CD4-positive, alpha-beta T cell treated with Interleukin-6 at 100 ng/mL for 8 hours (primary cell): ENCODE data around the gene MMUT.
"Not testable (repeated sequence)": the region's sequence is repeated elsewhere in the genome, so short reads cannot be mapped to it uniquely, and the experiment has no call there.

Source experiments
- DNase-seq: peaks from one replicate; pipeline ENCODE4 v3.0.0-alpha.2; 2020; ENCODE audit warnings: mixed read lengths, low spot score

Gene MMUT

DNA sequence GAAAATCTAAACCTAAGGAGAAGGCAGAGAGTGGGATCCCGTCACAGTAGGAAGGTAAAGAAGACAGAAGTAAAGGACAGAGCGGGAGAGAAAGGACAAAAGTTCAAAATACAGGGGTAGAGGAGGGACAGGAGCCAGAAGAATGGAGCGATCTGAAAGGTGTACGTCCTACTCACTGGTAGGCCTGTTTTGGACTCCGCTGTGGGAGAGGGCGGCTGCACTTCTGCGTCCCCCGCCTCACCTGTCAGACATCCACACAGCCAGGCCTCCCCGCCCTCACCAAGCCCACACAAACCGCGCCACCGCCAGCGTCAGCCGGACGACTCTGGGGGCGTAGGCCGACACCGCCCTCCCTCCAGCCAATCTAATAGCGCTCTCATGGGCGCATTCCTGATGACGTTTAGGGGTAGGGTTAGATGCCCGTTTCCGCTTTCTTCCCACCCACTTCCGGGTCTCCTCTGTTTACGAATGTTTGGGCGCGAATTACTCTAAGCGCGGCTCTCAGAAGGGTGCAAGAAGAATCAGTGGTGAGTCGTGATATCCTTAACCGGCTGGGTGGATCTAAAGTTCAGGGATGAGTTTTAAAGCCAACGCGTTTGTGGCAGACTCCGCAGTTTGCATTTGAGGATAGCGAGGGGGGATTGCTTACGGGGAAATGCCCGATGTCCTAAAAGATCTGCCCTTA lies at the start of gene MMUT, which contains the start of gene CENPQ:
Gene MMUT, minus strand, starts transcription at position 327 of the 685 bp plus-strand sequence. CDS start 3,787 bp downstream, outside the sequence.
Gene CENPQ, plus strand, starts transcription at position 444 of the 685 bp plus-strand sequence. CDS start 6,807 bp downstream, outside the sequence.
- DNase-seq: peak; percentile 90

- DNase-seq: no peak
Observed at GRCh38 chr6:49509342-49509741, 46.3 kb upstream of the MMUT start.

- no peak for DNase-seq
Observed at GRCh38 chr6:49506569-49507111, 43.6 kb upstream of the MMUT start.

- no peak for DNase-seq
Observed at GRCh38 chr6:49504666-49505065, 41.6 kb upstream of the MMUT start.

DNA sequence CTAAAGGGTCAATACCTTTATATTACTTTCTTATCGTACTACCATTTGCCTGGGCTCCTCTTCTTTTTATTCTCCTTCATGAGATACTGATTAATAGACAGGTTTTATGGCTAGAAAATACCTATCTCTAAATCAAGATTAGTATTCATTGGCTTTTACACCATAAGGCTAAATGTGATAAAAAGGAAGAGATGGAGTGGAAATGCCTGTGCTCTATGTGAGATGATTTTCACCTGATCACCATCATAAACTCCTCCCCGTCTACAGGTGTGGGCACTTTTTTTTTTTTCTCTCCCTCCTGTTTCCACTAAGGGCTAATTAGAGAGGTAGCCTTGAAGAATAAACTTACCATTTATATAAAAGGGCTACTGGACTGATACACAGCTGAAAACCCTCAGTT lies 36.6 kb upstream of the MMUT start, which contains the start of gene GLYATL3:
Gene GLYATL3, plus strand, starts transcription at position 301 of the 400 bp plus-strand sequence. CDS start 12,068 bp downstream, outside the sequence.
- no peak for DNase-seq

GRCh38 chr6:49499126-49499525 lies 36.1 kb upstream of the MMUT start:
- no peak for DNase-seq

- DNase-seq: no peak
Observed at GRCh38 chr6:49497304-49497703, 34.3 kb upstream of the MMUT start.

DNA sequence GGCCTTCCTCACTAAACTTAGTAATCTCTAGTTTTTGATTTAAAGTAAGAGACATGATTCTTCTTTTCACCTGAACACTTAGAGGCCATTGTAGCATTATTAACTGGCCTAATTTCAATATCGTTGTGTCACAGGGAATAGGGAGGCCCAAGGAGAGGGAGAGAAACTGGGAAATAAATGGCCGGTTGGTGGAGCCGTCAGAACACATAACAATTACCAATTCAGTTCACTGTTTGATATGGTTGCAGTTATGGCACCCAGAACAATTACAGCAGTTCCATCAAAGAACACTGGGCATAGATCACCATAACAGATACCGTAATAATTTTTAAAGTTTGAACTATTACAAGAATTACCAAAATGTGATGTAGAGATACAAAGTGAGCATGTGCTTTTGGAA lies 27.6 kb upstream of the MMUT start:
- no peak for DNase-seq

DNA sequence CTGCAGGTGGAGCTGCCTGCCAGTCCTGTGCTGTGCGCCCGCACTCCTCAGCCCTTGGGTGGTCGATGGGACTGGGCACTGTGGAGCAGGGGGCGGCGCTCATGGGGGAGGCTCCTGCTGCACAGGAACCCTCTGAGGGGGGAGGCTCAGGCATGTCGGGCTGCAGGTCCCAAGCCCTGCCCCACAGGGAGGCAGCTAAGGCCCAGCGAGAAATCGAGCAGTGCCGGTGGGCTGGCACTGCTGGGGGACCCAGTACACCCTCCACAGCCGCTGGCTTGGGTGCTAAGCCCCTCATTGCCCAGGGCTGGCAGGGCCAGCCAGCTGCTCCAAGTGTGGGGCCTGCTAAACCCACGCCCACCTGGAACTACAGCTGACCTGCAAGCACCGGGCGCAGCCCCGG lies 20.3 kb upstream of the MMUT start:
- not testable (repeated sequence) for DNase-seq

- not testable (repeated sequence) for DNase-seq
Observed at GRCh38 chr6:49481846-49482245, 18.8 kb upstream of the MMUT start.

DNA sequence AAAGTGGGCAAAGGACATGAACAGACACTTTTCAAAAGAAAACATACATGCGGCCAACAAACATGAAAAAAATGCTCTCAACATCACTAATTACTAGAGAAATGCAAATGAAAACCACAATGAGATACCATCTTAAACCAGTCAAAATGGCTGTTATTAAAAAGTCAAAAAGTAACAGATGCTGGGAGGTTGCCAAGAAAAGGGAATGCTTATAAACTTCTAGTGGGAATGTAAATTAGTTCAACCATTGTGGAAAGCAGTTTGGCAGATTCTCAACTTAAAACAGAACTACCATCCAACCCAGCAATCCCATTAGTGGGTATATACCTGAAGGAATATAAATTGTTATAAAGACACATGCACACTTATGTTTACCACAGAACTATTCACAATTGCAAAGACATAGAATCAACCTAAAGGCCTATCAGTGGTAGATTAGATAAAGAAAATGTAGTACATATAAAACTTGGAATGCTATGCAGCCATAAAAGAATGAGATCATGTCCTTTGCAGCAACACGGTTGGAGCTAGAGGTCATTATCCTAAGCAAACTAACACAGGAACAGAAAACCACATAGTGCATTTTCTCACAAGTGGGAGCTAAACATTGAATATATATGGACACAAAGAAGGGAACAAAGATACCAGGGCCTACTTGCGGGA lies 16.4 kb upstream of the MMUT start:
- DNase-seq: no peak

GRCh38 chr6:49476564-49476963 lies 13.5 kb upstream of the MMUT start:
- DNase-seq: not testable (repeated sequence)

DNA sequence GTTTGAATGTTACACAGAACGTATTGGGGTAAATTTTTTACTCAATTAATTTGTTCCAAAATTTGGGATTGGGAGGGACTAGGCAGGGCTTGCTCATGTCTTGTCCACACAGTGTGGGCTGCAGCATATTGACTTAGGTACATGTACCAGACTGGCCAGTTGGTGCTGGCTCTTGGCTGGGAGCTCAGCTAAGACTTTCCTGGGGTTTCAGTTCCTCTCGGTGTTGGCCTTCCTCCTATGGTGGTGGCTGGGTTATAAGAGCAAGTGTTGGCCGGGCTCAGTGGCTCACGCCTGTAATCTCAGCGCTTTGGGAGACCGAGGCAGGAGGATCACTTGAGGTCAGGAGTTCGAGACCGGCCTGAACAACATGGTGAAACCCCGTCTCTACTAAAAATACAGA lies 5.0 kb upstream of the MMUT start:
- no peak for DNase-seq

- no peak for DNase-seq
Observed at GRCh38 chr6:49464691-49465090, 1.6 kb upstream of the MMUT start.

DNA sequence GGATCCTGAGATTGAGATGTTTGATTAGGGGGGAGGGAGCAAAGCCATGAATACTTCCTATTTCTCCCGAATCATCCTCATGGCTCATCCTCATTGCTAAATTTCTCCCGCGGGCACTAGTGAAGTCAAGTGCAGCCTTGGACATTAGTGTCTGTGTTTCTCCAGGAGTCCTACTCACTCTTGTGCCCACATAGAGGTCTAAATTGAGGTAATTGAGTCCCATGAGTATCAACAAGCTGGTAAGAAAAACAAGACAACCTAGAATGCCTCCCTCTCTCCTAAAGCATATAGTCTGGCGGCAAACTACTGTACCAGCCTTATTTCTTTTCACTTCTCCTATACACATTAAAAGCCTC lies 537 bp upstream of the MMUT start:
- no peak for DNase-seq

DNA sequence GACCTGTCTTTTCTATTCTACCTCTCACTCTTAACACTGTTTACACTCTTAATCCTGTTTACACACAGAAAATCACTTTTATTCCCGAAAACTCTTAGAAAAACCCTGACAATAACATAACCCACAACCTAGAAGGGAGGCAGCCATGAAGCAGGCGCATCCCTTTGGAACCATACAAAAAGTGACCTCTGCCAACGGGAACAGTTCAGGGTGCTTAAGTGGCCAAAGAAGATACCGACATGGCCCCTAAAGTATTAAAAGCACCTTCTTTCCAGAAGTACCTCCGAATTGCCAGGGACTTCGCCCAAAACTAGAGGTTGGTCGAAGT lies 490 bp downstream of the MMUT start:
- DNase-seq: no peak

GRCh38 chr6:49462071-49462470 lies 982 bp downstream of the MMUT start:
- no peak for DNase-seq

DNA sequence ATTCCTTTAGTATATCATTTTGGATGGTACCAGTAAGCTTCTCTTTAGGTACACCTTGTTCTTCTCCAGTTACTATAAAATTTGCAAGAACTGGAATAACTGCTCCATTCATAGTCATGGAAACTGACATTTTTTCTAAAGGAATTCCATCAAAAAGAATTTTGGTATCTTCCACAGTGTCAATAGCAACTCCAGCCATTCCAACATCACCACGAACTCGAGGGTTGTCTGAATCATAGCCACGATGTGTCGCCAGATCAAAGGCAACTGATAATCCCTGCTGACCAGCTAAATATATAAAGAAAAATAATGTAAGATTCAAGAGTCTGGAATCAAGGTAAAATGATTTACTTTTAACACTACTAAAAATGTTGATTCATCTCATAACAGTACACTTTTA lies 5.3 kb downstream of the MMUT start:
- no peak for DNase-seq

- DNase-seq: no peak
Observed at GRCh38 chr6:49454787-49455709, 8.0 kb downstream of the MMUT start.

DNA sequence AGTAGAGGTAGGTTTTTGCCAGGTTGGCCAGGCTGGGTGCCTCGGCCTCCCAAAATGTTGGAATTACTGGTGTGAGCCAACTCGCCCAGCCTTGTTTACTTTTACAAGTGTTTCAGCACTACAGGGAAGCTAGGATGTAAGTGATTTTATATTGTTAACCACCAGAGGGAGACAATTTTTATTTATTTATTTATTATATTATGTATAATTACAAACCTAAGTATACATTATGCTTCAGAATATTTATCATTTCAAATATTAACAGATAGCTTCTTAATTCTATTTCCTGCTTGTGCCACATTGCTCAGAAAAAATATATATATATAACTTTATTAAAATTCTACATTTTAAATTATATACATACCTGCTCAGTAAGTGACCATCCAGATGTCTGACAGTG lies 9.8 kb downstream of the MMUT start:
- no peak for DNase-seq

- DNase-seq: no peak
Observed at GRCh38 chr6:49430866-49431265, 32.2 kb downstream of the MMUT start.

DNA sequence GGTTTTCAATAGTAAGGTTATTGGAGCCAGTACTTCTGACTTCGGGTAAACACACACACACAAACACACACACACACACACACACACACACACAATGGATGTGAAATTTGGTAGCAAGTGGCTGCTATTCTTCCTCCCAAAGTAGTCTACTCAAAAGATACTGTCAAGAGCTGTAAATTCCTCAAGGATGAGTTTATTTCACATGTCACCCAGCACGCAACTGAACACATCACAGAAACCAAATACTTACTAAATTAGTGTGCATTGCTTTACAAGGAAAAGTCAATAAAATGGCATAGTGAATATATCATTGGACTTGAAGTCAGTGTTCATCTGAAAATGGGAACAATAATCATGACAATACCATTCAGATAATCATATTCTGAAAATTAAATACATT lies 32.9 kb downstream of the MMUT start:
- no peak for DNase-seq
